KMS-11 (cell line): ENCODE measurements around the gene SYT17.

Experiments
- H2AFZ ChIP-seq: fragments of 200-600 bp; sonication (generic); 2 replicates; pipeline ENCODE4 v1.6.1; 2016; ENCODE audit warnings: antibody characterized with exemption, mixed run types, low read depth
- H3K27ac ChIP-seq: fragments of 200-600 bp; sonication (generic); 2 replicates; pipeline ENCODE4 v1.6.1; 2016; ENCODE audit warnings: mild to moderate bottlenecking, mixed run types
- H3K27me3 ChIP-seq: fragments of 200-600 bp; sonication (generic); 2 replicates; pipeline ENCODE4 v1.6.1; 2017; ENCODE audit warnings: mild to moderate bottlenecking, low read depth, mixed run types, moderate library complexity; ENCODE audit not compliant: insufficient read depth
- H3K36me3 ChIP-seq: fragments of 200-600 bp; sonication (generic); 2 replicates; pipeline ENCODE4 v1.6.1; 2017; ENCODE audit warnings: mild to moderate bottlenecking, mixed run types; ENCODE audit not compliant: insufficient read depth
- H3K4me1 ChIP-seq: fragments of 200-600 bp; sonication (generic); 2 replicates; pipeline ENCODE4 v1.6.1; 2016; ENCODE audit warnings: mild to moderate bottlenecking, low read depth, mixed run types; ENCODE audit not compliant: poor library complexity, severe bottlenecking
- H3K4me2 ChIP-seq: fragments of 200-600 bp; sonication (generic); 2 replicates; pipeline ENCODE4 v1.7.0; 2016; ENCODE audit warnings: mild to moderate bottlenecking, mixed run types
- H3K4me3 ChIP-seq: fragments of 200-600 bp; sonication (generic); IDR thresholded peaks from 2 replicates; pipeline ENCODE4 v1.6.1; 2017; ENCODE audit warnings: low read depth, low read length, mixed read lengths; ENCODE audit not compliant: insufficient read depth
- H3K79me2 ChIP-seq: fragments of 200-600 bp; sonication (generic); 2 replicates; pipeline ENCODE4 v1.6.1; 2016; ENCODE audit warnings: low read depth, mixed run types; ENCODE audit not compliant: insufficient read depth
- H3K9ac ChIP-seq: fragments of 200-600 bp; sonication (generic); 2 replicates; pipeline ENCODE4 v1.6.1; 2016; ENCODE audit warnings: mild to moderate bottlenecking, mixed run types
- H4K20me1 ChIP-seq: fragments of 200-600 bp; sonication (generic); 2 replicates; pipeline ENCODE4 v1.6.1; 2016; ENCODE audit warnings: mild to moderate bottlenecking, mixed run types; ENCODE audit not compliant: insufficient read depth
- TF ChIP-seq, protein P1 (sequence below): fragments of 200-600 bp; sonication (generic); conservative IDR thresholded peaks from 2 replicates; pipeline ENCODE4 v1.6.1; 2017; ENCODE audit warnings: low read depth, mild to moderate bottlenecking, antibody characterized with exemption, low read length, moderate library complexity, mixed read lengths

SYT17 gene

DNA sequence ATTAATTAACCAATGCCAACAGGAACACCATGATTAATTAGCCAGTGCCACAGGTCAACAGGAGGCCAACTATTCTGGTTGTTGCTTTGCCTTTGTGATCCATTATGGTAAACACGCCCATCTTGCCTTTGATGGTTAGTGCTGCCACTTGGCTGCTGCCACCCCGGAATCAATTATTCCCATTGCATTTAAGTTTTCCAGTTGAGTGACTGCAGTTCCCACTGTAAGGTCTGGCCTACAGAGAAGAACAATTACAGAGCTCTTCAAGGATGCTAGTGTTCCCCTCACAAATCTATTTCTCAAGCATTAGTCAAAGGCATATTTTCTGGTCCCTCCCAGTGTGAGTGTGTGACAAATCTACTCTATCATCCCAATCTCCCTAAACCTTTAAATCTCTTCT, 110.4 kb downstream of the SYT17 start:
- Histone ChIP-seq H3K4me1 (no peaks in the 10 kb centered on the region), H3K4me2 (no peak overlapping the region), H2AFZ (no peak overlapping the region), H3K27me3 (no peaks in the 10 kb centered on the region), H3K27ac (no peak overlapping the region), H3K9ac (no peak overlapping the region), H3K79me2 (no peaks in the 10 kb centered on the region), H3K4me3 (no peak overlapping the region), H4K20me1 (no peaks in the 10 kb centered on the region), H3K36me3 (no peaks in the 10 kb centered on the region)
- TF ChIP-seq, protein P1, sequence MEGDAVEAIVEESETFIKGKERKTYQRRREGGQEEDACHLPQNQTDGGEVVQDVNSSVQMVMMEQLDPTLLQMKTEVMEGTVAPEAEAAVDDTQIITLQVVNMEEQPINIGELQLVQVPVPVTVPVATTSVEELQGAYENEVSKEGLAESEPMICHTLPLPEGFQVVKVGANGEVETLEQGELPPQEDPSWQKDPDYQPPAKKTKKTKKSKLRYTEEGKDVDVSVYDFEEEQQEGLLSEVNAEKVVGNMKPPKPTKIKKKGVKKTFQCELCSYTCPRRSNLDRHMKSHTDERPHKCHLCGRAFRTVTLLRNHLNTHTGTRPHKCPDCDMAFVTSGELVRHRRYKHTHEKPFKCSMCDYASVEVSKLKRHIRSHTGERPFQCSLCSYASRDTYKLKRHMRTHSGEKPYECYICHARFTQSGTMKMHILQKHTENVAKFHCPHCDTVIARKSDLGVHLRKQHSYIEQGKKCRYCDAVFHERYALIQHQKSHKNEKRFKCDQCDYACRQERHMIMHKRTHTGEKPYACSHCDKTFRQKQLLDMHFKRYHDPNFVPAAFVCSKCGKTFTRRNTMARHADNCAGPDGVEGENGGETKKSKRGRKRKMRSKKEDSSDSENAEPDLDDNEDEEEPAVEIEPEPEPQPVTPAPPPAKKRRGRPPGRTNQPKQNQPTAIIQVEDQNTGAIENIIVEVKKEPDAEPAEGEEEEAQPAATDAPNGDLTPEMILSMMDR = no peak

DNA sequence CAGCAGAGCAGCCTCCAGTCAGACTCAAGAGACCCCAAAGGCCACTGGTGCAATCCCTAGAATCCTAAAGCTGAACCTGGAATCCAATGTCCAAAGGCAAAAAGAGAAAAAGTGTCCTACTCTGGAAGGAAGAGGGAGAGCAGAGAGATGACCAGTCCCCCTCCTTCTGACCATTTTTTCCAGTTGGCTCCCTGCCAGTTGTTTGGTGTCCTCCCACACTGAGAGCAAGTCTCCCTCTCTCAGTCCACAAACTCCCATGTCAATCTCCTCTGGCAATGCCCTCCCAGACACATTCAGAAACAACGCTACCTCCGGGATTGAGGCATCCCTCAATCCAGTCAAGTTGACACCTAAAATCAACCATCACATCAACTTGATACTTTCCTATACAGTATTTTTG, 113.2 kb downstream of the SYT17 start:
- H4K20me1 ChIP-seq = no peaks in the 10 kb centered on the region
- no peaks in the 10 kb centered on the region for H3K36me3 ChIP-seq
- no peak overlapping the region for H3K27ac ChIP-seq
- H2AFZ ChIP-seq = no peak overlapping the region
- TF ChIP-seq, protein P1 = no peak
- no peaks in the 10 kb centered on the region for H3K4me1 ChIP-seq
- H3K79me2 ChIP-seq = no peaks in the 10 kb centered on the region
- no peak overlapping the region for H3K4me2 ChIP-seq
- no peaks in the 10 kb centered on the region for H3K27me3 ChIP-seq
- no peak overlapping the region for H3K9ac ChIP-seq
- no peak overlapping the region for H3K4me3 ChIP-seq

DNA sequence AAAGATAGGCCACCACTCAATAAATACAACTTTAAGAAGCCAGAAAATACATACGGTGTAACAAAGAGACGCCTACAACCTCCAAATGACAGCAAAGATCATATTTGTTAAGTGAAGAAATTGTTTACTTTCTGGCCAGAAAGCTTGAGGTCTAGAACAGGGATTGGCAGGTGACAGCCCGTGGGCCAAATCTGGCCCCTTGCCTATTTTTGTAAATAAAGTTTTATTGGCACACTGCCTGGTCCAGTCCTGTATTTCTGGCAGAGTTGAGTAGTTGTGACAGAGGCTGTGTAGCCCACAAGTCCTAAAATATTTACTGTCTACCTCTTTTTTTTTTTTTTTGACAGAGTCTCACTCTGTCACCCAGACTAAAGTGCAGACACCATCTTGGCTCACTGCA, 114.1 kb downstream of the SYT17 start:
- no peak overlapping the region for H3K4me3 ChIP-seq
- H3K4me1 ChIP-seq = no peaks in the 10 kb centered on the region
- H3K27ac ChIP-seq = no peak overlapping the region
- TF ChIP-seq, protein P1 = no peak
- H3K79me2 ChIP-seq = no peaks in the 10 kb centered on the region
- H3K36me3 ChIP-seq = no peaks in the 10 kb centered on the region
- H3K4me2 ChIP-seq = no peak overlapping the region
- H4K20me1 ChIP-seq = no peaks in the 10 kb centered on the region
- H2AFZ ChIP-seq = no peak overlapping the region
- no peaks in the 10 kb centered on the region for H3K27me3 ChIP-seq
- no peak overlapping the region for H3K9ac ChIP-seq

DNA sequence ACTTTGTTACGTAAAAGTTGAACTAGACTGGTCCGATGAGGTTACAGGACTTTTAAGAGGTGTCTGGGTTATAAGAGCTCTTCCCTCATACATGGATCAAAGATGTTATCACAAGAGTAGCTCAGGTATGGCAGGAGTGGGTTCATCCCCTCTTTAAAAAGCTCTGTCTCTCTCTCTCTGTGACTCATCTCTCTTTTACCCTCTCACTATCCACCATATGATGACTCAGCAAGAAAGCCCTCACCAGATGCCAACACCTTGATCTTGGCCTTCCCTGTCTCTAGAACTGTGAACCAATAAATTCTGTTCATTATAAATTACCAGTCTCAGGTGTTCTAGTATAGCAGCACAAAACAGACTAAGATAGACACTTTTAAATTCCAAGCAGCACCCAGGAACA, 115.6 kb downstream of the SYT17 start:
- no peak overlapping the region for H3K9ac ChIP-seq
- H3K27me3 ChIP-seq = no peaks in the 10 kb centered on the region
- H3K36me3 ChIP-seq = no peaks in the 10 kb centered on the region
- no peak overlapping the region for H3K4me2 ChIP-seq
- H2AFZ ChIP-seq = no peak overlapping the region
- H4K20me1 ChIP-seq = no peaks in the 10 kb centered on the region
- H3K4me1 ChIP-seq = no peaks in the 10 kb centered on the region
- H3K27ac ChIP-seq = no peak overlapping the region
- H3K79me2 ChIP-seq = no peaks in the 10 kb centered on the region
- no peak overlapping the region for H3K4me3 ChIP-seq
- TF ChIP-seq, protein P1 = no peak

DNA sequence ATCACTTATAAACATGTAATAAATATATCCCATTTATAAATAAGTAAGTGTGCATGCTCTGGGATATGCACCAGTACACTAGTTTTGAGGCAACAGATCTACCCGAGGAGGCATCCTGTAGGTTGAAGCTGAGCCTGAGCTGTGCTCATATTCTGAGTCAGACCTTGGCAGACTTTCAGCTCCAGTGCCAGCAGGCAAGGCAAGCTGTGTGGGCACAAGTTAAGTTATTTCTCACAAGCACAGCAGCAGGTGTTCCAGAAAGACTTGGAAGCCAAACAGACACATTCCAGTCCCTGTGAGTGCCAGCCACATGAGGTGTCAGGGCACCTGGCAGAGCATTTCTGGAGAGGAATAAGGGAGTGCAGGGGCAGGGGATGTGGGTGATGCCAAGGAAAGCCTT, 116.2 kb downstream of the SYT17 start:
- H3K36me3 ChIP-seq = no peaks in the 10 kb centered on the region
- TF ChIP-seq, protein P1 = no peak
- no peak overlapping the region for H3K27ac ChIP-seq
- H3K9ac ChIP-seq = no peak overlapping the region
- H3K4me2 ChIP-seq = no peak overlapping the region
- no peaks in the 10 kb centered on the region for H3K79me2 ChIP-seq
- H3K27me3 ChIP-seq = no peaks in the 10 kb centered on the region
- H4K20me1 ChIP-seq = no peaks in the 10 kb centered on the region
- no peak overlapping the region for H2AFZ ChIP-seq
- H3K4me1 ChIP-seq = no peaks in the 10 kb centered on the region
- H3K4me3 ChIP-seq = no peak overlapping the region
